ENCODE measurements around the gene SNTN. TPM values are rescaled to one million over a fixed set of nuclear protein-coding genes. Genes with fewer than 3 reads are reported as not detected.

SNTN gene
- polyA plus RNA-seq, 1 of the 3 experiments (the other 2 are of a cell fraction), result not detected

- Histone ChIP-seq H3F3A (replicated peaks; ENCODE audit: insufficient read depth) (no peaks in the 10 kb centered on the region), H2AFZ (ENCODE audit: low read depth) (no peak overlapping the region)
- POLR2A ChIA-PET, result no interaction called here
Observed at GRCh38 chr3:63656786-63657185, 4.3 kb downstream of the SNTN start.

GRCh38 chr3:63661242-63661641 is 8.8 kb downstream of the SNTN start:
- TF ChIP-seq ZBTB33 (IDR thresholded peaks at IDR 0.05; ENCODE audit: borderline replicate concordance, low read depth) (no peak), SMC3 (IDR thresholded peaks at IDR 0.05; ENCODE audit: low read depth, low read length) (peak; percentile 45), RAD21 (IDR thresholded peaks at IDR 0.05; ENCODE audit: low read length) (peak; percentile 56), CTCF (IDR thresholded peaks at IDR 0.05) (peak; percentile 47)
- Histone ChIP-seq H3K9ac (no peak overlapping the region), H3K9me2 (no peaks in the 10 kb centered on the region), H3K27me3 (ENCODE audit: insufficient read depth) (no peaks in the 10 kb centered on the region; the same call in 1 of the 2 replicates), H3K4me2 (no peak overlapping the region), H2AFZ (ENCODE audit: low read depth) (no peak overlapping the region), H3K4me3 (ENCODE audit: low read depth in 2 of 2, low read length in 1 of 2) (no peak overlapping the region), H3K9me3 (no peaks in the 10 kb centered on the region), H3K79me2 (ENCODE audit: insufficient read depth) (no peaks in the 10 kb centered on the region), H3K27ac (ENCODE audit: low read depth in 2 of 2, low read length in 1 of 2) (no peak overlapping the region), H3K36me3 (replicated peaks in 1 of 2; ENCODE audit: control insufficient read depth in 1 of 2, insufficient read depth in 2 of 2, low read length in 1 of 2) (no peaks in the 10 kb centered on the region), H3F3A (replicated peaks; ENCODE audit: insufficient read depth) (no peaks in the 10 kb centered on the region), H4K20me1 (ENCODE audit: insufficient read depth) (no peaks in the 10 kb centered on the region), H3K4me1 (ENCODE audit: control insufficient read depth in 1 of 2, insufficient read depth in 2 of 2, low read depth in 1 of 2, low read length in 1 of 2) (no peaks in the 10 kb centered on the region)
- CTCF ChIA-PET, result interaction anchor here (0.7 to 4.6 kb wide), 7 partner anchors 18 to 311 kb away, joined by 3 to 29 read pairs (median 4); partner anchors contain the start of gene C3orf49
- 64% methylated on average over 1 of the region's 1 CpG for WGBS (ENCODE audit: low lambda C conversion rate)
- no peak for DNase-seq
- POLR2A ChIA-PET, result no interaction called here

More at GRCh38 chr3:63656786-63657185, 4.3 kb downstream of the SNTN start:
- TF ChIP-seq TAF1 (IDR thresholded peaks at IDR 0.05; ENCODE audit: borderline replicate concordance, low read depth, low read length), result no peak
- TF ChIP-seq RAD21 (IDR thresholded peaks at IDR 0.05; ENCODE audit: low read length), result no peak
- 50% methylated on average over 6 of the region's 6 CpGs for WGBS (ENCODE audit: low lambda C conversion rate)
- Histone ChIP-seq H3K27me3 (ENCODE audit: insufficient read depth) (no peaks in the 10 kb centered on the region), H3K4me1 (ENCODE audit: control insufficient read depth in 1 of 2, insufficient read depth in 2 of 2, low read depth in 1 of 2, low read length in 1 of 2) (no peaks in the 10 kb centered on the region; a peak in 1 of 4 replicates), H3K4me2 (no peak overlapping the region), H3K9ac (no peak overlapping the region), H3K36me3 (replicated peaks in 1 of 2; ENCODE audit: control insufficient read depth in 1 of 2, insufficient read depth in 2 of 2, low read length in 1 of 2) (no peaks in the 10 kb centered on the region), H3K9me2 (no peaks in the 10 kb centered on the region), H3K4me3 (ENCODE audit: low read depth in 2 of 2, low read length in 1 of 2) (no peak overlapping the region), H4K20me1 (ENCODE audit: insufficient read depth) (no peaks in the 10 kb centered on the region), H3K79me2 (ENCODE audit: insufficient read depth) (no peaks in the 10 kb centered on the region), H3K9me3 (no peaks in the 10 kb centered on the region), H3K27ac (ENCODE audit: low read depth in 2 of 2, low read length in 1 of 2) (no peak overlapping the region)
- CTCF ChIA-PET, result interaction anchor here (3.5 kb wide), 1 partner anchor 162 kb away, joined by 16 read pairs; the partner anchor contains the start of gene C3orf49
- no peak for DNase-seq

GRCh38 chr3:63662011-63662410 is 9.5 kb downstream of the SNTN start:
- Histone ChIP-seq H3K27ac (ENCODE audit: low read depth in 2 of 2, low read length in 1 of 2) (no peak overlapping the region), H2AFZ (ENCODE audit: low read depth) (no peak overlapping the region), H3K4me2 (no peak overlapping the region), H3K27me3 (ENCODE audit: insufficient read depth) (no peaks in the 10 kb centered on the region; the same call in 1 of the 2 replicates), H4K20me1 (ENCODE audit: insufficient read depth) (no peaks in the 10 kb centered on the region), H3K9ac (no peak overlapping the region), H3K9me2 (no peaks in the 10 kb centered on the region), H3K4me1 (ENCODE audit: control insufficient read depth in 1 of 2, insufficient read depth in 2 of 2, low read depth in 1 of 2, low read length in 1 of 2) (no peaks in the 10 kb centered on the region), H3F3A (replicated peaks; ENCODE audit: insufficient read depth) (no peaks in the 10 kb centered on the region), H3K79me2 (ENCODE audit: insufficient read depth) (no peaks in the 10 kb centered on the region), H3K36me3 (replicated peaks in 1 of 2; ENCODE audit: control insufficient read depth in 1 of 2, insufficient read depth in 2 of 2, low read length in 1 of 2) (no peaks in the 10 kb centered on the region), H3K4me3 (ENCODE audit: low read depth in 2 of 2, low read length in 1 of 2) (no peak overlapping the region), H3K9me3 (no peaks in the 10 kb centered on the region)
- TF ChIP-seq ZBTB33 (IDR thresholded peaks at IDR 0.05; ENCODE audit: borderline replicate concordance, low read depth) (no peak), CHD2 (IDR thresholded peaks at IDR 0.05; ENCODE audit: low read length, partially characterized antibody) (no peak), FOXM1 (IDR thresholded peaks at IDR 0.05; ENCODE audit: low read depth) (no peak), YY1 (IDR thresholded peaks at IDR 0.05; ENCODE audit: low read depth) (no peak), SMC3 (IDR thresholded peaks at IDR 0.05; ENCODE audit: low read depth, low read length) (no peak), TEAD4 (IDR thresholded peaks at IDR 0.05; ENCODE audit: borderline replicate concordance, insufficient read depth) (no peak), NFIC (IDR thresholded peaks at IDR 0.05; ENCODE audit: borderline replicate concordance) (no peak), ELF1 (IDR thresholded peaks at IDR 0.05) (no peak), POLR2AphosphoS5 (IDR thresholded peaks at IDR 0.05; ENCODE audit: low read depth, low read length) (no peak), RFX5 (IDR thresholded peaks at IDR 0.05; ENCODE audit: low read length) (no peak), EP300 (IDR thresholded peaks at IDR 0.05; ENCODE audit: borderline replicate concordance in 1 of 2, low read depth in 1 of 2, low read length in 1 of 2) (no peak), GATA2 (CRISPR knock-in tag; IDR thresholded peaks at IDR 0.05) (no peak), FOXJ3 (CRISPR knock-in tag; IDR thresholded peaks at IDR 0.05) (no peak)
- 67% methylated on average over 3 of the region's 4 CpGs for WGBS (ENCODE audit: low lambda C conversion rate)
- POLR2A ChIA-PET, result no interaction called here
- no peak for DNase-seq
- CTCF ChIA-PET, result interaction anchor here (0.6 to 4.6 kb wide), 7 partner anchors 17 to 312 kb away, joined by 3 to 29 read pairs (median 4); partner anchors contain the start of gene C3orf49

All from SK-N-SH (cell line).